Activated naive CD8-positive, alpha-beta T cell treated with anti-CD3 and anti-CD28 coated beads, Interleukin-2, amount 50 U/mL, for 16 hours (primary cell): ENCODE results near the gene MYL7.
"Not testable (repeated sequence)": the region's sequence is repeated elsewhere in the genome, so short reads cannot be mapped to it uniquely, and the experiment has no call there.

ENCODE experiments used
- DNase-seq: peaks from one replicate; pipeline ENCODE4 v3.0.0-alpha.2; 2020; ENCODE audit warnings: low read depth, low spot score

MYL7 gene

GRCh38 chr7:44172352-44172751, 31.2 kb upstream of the MYL7 start:
- DNase-seq: no peak

DNA sequence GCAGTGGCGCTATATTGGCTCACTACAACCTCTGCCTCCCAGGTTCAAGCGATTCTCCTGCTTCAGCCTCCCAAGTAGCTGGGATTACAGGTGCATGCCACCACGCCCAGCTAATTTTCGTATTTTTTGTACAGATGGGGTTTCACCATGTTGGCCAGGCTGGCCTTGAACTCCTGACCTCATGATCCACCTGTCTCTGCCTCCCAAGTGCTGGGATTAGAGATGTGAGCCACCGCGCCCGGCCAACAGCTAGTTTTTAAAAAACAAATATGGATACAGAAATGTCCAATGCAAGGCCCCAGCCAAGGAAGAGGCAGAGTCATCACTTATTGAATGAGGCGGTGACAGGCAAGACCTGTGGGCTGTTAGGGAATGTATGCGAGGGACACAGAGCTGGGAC, 30.8 kb upstream of the MYL7 start:
- DNase-seq: not testable (repeated sequence)

DNA sequence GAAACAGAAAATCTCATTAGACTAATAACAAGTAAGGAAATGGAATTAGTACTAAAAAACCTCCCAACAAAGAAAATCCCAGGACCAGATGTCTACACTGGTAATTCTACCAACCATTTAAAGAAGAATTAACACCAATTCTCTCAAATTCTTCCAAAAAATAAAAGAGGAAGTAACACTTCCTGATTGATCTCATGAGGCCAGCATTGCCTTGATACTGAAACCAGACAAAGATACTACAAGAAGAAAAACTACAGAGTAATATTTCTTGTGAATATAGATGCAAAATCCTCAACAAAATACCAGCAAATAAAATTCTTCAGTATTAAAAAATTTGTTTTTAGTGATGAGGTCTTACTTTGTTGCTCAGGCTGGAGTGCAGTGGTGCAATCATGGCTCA, 26.8 kb upstream of the MYL7 start:
- no peak for DNase-seq

DNA sequence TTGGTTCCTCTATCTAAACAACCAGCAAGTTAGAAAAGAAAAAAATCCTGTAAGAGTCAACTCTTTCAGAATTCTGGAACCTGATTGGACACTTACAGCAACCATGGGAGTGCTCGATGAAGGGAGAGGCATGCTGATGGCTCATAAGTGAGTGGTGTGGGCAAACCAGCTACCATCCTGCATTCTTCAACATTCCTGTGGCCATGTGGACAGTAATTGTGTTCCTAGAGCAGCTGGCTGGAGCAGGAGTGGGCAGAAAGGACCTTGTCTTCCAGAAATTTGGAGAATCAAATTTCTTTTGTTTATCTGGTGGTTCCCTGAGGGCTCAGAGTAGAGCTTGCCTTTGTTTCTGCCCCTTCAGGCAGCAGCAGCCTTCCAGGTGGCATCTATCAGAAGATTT, 22.5 kb upstream of the MYL7 start:
- no peak for DNase-seq

- no peak for DNase-seq
These were observed 21.8 kb upstream of the MYL7 start for GRCh38 chr7:44162785-44163395.

GRCh38 chr7:44162179-44162578, 21.0 kb upstream of the MYL7 start:
- DNase-seq: no peak

- DNase-seq: no peak
These were observed 20.2 kb upstream of the MYL7 start for GRCh38 chr7:44161371-44161770.

DNA sequence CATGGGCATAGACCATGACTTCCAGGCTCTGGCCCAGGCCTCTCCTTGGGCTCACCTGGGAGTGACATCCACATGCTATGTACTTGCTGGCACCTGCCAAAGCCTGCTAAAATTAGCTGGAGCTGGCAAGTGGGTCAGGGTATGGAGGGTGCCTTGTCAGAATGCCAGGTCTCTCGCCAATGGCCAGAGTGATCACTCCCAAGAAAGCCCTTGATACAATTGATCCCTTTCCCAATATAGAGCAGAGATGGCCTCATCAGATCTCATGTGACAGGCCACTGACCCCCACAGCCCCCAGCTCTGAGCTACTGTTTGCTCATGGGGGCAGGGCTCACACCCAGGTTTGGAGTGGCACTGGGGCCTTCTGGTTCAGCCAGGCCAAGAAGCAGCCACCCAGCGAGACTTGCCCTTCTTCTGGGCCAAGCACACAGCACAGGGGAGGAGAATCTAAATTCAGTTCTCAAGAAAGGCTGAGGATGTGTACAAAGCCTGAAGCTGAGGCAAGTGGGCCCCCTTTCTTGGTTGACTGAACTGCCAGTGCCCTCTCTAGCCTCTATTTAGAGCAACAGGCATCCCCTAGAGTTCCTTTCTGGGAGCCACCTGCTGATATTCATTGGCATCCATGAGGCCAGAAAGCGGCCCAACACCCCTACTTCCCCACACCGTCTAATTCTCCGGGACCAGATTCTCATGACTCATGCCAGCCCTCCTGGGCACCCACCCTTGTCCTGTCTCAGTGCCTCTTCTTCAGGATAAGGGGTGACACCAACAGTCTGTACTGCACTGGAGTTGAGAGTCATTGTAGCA, 18.9 kb upstream of the MYL7 start:
- no peak for DNase-seq

DNA sequence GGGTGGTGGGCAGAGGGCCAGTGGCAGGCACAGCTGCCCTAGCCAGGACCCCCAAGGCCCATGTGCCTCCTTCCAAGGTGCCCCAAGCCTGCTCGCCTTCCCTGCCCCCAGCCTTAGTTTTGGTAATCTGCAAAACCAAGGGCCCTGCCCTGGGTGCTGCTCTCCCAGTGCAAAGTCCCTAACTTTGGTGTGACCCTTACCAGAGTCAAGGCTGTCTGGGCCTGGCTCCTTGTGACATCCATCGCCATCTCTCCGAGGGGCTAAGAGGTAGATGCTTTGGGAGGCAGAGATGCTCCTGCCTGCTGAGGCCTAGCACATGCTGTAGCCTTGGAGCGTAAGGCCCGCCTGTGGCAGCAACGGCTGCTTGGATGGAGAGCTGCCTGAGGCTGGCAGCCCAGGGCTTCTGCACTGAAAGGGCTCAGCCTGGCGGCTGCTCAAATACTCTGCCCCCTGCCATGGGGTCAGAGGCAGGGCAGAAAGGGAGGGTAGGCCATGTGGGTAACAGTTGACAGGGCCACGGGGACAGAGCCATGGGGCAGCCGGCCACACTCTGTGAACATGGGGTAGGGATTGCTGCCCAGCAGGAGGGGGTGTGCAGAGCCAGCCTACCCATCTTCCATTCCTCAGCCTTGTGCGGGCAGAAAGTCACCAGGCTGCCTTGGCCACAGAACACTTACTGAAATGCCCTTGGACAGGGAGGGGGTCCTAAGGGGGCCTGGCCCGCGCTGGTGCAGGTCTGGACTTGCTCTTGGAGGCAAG, 17.9 kb upstream of the MYL7 start:
- DNase-seq: no peak

DNA sequence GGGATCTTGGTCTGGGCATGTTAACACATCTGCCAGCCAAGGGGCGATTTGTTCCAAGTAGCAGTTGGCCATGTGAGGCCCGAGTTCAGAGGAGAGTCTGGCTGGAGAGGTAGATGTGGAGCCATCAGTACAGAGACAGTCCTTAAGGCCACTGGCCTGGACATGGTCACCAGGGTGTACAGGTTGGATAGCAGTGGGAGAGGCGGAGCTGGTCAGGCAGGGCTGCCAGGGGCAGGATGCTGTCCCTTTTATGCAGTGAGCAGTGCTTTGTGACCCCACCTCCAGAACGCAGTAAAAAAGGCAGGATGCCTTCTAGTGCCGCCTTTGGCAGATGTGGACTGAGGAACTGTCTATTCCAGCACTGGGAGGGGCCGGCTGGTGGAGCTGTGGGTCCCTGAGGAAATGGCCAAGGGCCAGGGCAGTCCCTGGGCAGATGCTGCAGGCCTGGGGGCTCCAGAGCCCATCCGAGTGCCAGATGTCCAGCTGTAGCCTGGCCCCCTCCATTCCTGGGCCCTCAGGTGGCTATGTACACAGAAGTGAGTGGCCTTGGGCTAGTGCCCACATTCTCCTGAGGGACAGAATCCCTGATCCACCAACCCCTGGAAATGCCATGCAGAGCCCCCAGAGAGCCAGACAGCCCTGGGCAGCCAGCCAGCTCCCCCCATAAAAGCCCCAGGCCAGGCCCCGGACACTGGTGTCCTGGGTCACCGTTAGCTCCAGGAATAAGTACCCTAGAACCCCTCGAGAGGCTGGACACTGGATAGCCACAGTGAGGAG, 17.2 kb upstream of the MYL7 start:
- DNase-seq: no peak

- DNase-seq: no peak
These were observed 16.3 kb upstream of the MYL7 start for GRCh38 chr7:44157116-44158080.

- DNase-seq: no peak
These were observed 15.4 kb upstream of the MYL7 start for GRCh38 chr7:44156453-44157010.

DNA sequence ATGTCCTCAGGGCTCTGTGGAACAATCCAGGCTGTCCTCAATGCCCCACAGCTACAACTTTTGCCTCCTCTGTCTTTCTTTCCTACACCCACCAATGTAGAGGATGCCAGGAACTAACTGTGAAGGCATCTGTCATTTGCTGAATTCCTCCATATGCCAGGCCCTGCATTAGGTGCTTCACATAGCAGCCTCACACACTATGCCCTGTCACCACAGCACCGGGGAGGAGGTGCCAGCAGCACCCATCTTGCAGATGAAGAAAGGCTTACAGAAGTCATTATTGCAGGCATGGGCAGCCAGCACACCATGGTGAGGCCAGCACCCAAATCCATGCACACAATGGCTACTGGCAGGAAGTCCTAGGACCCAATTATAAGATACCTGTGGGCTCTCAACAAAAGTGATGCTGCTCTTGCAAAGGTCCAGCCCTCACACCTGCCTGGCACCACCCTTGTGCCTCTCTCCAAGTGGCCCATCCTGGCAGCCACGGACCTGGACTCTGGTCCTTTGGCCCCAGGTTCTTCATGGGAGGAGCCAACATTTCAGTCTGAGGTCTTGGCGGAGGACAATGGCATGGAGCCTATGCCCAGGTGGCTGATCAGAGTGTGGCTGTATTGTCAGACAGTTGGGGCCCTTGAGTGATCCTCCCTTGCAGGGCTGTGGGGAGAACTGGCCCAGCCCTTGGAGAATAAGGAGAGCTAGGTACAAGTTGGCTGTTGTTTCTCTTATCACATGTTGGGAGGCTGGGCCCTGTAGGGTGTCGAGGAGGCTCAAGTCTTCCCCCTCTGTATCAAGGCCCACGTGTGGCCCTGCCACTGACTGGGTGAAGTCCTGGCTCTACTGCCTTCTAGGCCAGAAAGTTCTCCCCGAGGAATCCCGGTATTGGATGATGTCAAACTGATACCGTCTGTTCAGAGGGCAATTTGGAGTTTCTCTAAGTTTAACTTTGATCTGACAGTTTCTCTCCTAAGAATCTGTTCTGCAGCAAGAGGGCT, 14.4 kb upstream of the MYL7 start:
- DNase-seq: no peak

DNA sequence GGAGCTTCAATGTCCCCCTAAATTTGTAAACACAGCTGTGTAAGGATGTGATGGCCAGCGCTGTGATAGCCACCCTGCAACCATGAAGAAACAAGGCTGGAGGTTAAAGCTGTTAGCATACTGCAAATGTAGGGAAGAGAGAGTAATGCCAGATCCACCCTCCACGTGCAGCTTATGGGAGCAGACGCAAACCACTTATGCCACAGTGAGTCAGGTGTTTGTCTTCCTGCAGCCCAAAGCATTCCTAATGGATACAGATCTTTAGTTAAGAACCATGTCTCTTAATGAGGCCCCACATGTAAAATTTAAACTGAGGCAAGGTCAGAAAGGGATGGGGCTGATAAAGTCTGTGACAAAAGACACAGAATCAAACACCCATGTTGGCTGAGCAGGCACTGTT, 13.6 kb upstream of the MYL7 start:
- DNase-seq: no peak

DNA sequence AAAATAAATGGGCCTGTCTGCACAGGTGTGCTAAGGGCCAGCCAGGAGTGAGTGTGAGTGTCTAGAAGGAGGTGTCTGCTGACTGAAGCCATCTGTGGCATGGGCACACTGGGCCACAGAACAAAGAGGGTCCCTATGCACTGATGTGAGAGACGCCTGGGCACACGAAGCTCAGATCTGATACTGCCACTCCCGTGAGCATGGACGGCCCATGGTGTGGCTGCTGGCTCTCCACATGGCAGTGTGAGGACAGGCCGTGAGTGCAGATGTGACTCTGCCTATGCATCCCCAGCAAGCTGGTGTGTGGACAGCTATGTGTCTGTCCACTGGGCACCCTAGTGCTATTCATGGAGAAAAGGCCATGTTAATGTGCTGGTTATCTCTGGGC, 12.8 kb upstream of the MYL7 start:
- no peak for DNase-seq

DNA sequence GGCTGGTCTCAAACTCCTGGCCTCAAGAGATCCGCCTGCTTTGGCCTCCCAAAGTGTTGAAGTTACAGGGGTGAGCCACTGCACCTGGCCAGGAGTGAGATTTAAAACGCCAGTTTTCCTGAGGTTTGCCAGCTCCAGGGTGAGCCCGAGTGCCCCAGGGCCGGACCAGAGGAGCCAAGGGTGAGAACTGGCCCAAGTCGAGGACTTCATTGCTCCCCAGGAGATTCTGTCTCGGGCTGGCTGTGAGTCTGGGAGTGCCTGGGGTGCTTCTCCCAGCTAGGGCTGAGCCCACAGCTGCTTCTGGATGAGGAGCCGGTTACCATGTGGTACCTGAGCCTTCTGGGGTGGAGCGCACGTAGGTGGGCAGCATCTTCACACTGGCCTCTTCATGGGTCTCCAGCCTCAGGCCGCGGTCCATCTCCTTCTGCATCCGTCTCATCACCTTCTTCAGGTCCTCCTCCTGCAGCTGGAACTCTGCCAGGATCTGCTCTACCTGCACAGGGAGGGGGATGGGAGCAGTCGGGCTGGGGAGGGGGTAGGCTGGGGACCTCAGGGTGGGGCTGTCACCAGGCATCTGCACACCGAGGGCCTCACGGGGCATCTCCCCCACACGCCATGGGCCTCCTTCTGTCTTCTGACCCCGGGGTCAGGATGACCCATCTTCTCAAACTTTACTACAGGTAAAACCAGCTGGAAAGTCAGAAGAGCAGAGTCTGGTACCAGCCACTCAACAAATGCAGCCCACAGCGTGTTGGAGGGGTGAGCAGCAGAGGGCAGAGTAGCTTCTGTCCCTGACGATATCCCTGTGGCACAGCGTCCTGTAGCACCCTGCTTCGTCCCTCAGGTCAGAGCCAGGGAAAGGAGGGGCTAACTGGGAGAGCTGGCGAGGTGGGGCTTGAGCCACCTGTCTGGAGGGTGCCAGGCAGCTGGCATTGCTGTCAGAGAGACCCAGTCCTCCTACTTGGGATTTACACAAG, 12.1 kb upstream of the MYL7 start:
- DNase-seq: no peak

DNA sequence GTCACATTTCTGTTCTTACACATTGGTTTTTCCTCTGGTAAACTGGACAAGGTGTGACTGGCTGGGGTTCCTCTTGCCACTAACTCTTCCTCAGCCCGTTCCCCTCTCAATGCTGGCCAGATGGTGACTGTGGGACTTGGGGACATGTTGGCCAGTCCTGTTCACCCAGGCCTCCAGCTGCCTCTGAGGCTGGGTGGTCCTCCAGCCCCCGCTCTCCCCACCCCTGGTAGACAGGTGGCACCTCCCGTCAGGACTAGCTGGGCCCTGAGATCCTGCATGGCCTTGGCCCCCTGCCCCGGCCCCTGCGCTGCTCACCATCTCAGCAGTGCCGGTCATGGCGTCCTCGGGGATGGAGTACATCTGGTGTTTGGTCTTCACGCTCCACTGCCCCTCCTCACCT, 10.8 kb upstream of the MYL7 start:
- no peak for DNase-seq
